Gastroesophageal sphincter (tissue), 3 donors: ENCODE data around the gene LCE1E.

Experiments
- POLR2A ChIP-seq, 2 donors: fragments of 450-650 bp; IDR thresholded peaks; one replicate each; pipeline ENCODE4 v1.6.1; 2017; ENCODE audit warnings: antibody characterized with exemption in 2 of 2, mild to moderate bottlenecking in 2 of 2, moderate library complexity in 1 of 2
- TF ChIP-seq, protein P1 (sequence below), 4 experiments: fragments of 200-600 bp in 2 of 4; fragments of 450-650 bp in 2 of 4; sonication (generic) in 1 of 4; IDR thresholded peaks; one replicate each; pipeline ENCODE4 v1.5.1; 2017 to 2019; ENCODE audit warnings: antibody characterized with exemption in 4 of 4, mild to moderate bottlenecking in 2 of 4, moderate library complexity in 2 of 4

DNA sequence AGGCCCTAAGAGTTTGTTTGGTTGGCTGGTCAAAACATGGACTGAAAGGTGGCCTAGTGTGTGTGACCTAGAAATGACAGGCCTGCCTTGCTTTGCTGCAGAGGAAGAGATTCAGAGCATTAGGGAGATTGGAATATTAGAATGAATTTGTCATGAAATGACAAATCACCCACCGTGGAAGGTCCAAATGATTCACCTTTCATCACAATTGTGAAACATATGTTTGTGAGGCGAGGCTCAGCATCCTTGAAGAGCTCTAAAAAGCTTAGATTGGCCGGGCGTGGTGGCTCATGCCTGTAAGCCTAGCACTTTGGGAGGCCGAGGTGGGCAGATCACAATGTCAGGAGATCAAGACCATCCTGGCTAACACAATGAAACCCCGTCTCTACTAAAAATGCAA lies 31.3 kb downstream of the LCE1E start:
- TF ChIP-seq, protein P1, sequence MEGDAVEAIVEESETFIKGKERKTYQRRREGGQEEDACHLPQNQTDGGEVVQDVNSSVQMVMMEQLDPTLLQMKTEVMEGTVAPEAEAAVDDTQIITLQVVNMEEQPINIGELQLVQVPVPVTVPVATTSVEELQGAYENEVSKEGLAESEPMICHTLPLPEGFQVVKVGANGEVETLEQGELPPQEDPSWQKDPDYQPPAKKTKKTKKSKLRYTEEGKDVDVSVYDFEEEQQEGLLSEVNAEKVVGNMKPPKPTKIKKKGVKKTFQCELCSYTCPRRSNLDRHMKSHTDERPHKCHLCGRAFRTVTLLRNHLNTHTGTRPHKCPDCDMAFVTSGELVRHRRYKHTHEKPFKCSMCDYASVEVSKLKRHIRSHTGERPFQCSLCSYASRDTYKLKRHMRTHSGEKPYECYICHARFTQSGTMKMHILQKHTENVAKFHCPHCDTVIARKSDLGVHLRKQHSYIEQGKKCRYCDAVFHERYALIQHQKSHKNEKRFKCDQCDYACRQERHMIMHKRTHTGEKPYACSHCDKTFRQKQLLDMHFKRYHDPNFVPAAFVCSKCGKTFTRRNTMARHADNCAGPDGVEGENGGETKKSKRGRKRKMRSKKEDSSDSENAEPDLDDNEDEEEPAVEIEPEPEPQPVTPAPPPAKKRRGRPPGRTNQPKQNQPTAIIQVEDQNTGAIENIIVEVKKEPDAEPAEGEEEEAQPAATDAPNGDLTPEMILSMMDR (IDR thresholded peaks at IDR 0.05) = no peak
- no peak for TF ChIP-seq POLR2A (IDR thresholded peaks at IDR 0.05)
